ENCODE data around the gene GPR22. TPM values are rescaled to one million over a fixed set of nuclear protein-coding genes. Genes with fewer than 3 reads are reported as not detected.

Gene GPR22
- total RNA-seq, 2 donors from 2014 or later = not detected

DNA sequence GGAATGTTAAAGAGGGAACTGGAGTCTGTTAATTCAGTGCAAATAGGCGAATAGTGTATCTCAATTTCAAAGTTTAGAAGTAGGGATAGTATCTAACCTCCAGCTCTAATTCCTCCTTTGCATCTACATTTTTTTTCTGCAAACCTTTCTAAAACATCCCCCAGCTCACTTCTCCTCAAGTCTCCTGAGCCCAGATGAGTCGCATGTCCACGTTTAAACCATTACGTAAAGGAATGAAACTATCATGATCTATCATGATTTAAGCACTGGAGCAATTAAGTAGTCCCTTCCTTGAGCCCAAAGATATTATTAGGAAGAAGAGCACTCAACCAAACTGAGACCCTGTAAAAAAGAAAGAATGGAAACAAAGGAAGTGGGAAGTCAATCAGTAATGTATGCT lies 29.9 kb downstream of the GPR22 start:
- Mint-ChIP-seq H3K4me1 (peaks cover 6% of the 10 kb centered on the region), H3K27ac (no peak overlapping the region), H3K36me3 (ENCODE audit: low read depth) (peaks cover 5% of the 10 kb centered on the region), H3K9me3 (no peaks in the 10 kb centered on the region), H3K4me3 (no peak overlapping the region), H3K27me3 (no peaks in the 10 kb centered on the region)
- ATAC-seq (replicated peaks) = no peak

DNA sequence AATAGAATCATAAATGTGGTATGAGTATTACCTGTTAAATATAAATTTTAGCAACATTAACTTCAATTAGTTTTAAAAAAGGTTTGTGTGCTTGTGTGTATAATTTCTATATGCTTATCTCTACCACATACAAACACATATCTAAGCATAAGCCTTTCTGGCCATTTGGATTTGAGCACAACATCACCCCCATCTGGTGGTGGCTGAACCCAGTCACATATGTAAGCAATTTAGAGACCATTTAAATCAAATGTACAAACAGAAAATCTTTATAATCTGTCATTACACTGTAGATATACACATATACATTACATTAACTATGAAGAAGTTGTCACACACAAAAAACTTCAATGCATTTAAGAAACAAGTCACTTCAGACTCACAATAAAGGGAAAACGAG lies 31.7 kb downstream of the GPR22 start:
- Mint-ChIP-seq H3K9me3 (no peaks in the 10 kb centered on the region), H3K27ac (no peak overlapping the region)
- ATAC-seq (replicated peaks) = no peak

DNA sequence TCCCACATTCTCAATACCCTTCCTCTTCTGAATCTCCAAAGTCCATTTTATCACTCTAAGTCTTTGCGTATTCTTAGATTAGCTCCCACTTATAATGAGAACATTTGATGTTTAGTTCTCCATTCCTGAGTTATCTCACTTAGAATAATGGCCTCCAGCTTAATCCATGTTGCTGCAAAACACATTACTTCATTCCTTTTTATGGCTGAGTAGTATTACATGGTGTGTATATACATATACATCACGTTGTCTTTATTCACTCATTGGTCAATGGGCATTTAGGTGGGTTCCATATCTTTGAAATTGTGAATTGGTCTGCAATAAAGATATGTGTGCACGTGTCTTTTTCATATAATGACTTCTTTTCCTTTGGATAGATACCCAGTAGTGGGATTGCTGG lies 32.3 kb downstream of the GPR22 start:
- Mint-ChIP-seq H3K27ac (no peak overlapping the region), H3K36me3 (ENCODE audit: low read depth) (peaks cover 15% of the 10 kb centered on the region), H3K27me3 (no peaks in the 10 kb centered on the region), H3K9me3 (no peaks in the 10 kb centered on the region), H3K4me3 (no peak overlapping the region), H3K4me1 (peaks cover 4% of the 10 kb centered on the region)
- ATAC-seq (replicated peaks) = no peak

More for the DNA sequence above, 31.7 kb downstream of the GPR22 start:
- Mint-ChIP-seq H3K4me3 (no peak overlapping the region), H3K27me3 (no peaks in the 10 kb centered on the region), H3K4me1 (peaks cover 4% of the 10 kb centered on the region), H3K36me3 (ENCODE audit: low read depth) (peaks cover 15% of the 10 kb centered on the region)

DNA sequence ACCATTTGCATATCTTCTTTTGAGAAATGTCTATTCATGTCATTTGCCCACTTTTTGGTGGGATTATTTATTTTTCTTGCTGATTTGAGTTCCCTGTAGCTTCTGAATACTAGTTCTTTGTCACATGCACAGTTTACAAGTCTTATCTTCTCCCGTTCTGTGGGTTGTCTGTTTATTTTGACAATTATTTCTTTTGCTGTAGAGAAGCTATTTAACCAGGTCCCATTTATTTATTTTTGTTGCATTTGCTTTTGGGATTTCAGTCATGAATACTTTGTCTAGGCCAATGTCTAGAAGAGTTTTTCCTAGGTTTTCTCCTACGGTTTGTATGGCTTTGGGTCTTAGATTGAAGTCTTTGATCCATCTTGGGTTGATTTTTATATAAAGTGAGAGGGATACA lies 32.9 kb downstream of the GPR22 start:
- H3K27ac Mint-ChIP-seq = no peak overlapping the region
- no peak for ATAC-seq (replicated peaks)
- no peaks in the 10 kb centered on the region for H3K9me3 Mint-ChIP-seq
- no peaks in the 10 kb centered on the region for H3K27me3 Mint-ChIP-seq
- H3K36me3 Mint-ChIP-seq (ENCODE audit: low read depth) = peaks cover 15% of the 10 kb centered on the region
- H3K4me1 Mint-ChIP-seq = peaks cover 4% of the 10 kb centered on the region
- no peak overlapping the region for H3K4me3 Mint-ChIP-seq

DNA sequence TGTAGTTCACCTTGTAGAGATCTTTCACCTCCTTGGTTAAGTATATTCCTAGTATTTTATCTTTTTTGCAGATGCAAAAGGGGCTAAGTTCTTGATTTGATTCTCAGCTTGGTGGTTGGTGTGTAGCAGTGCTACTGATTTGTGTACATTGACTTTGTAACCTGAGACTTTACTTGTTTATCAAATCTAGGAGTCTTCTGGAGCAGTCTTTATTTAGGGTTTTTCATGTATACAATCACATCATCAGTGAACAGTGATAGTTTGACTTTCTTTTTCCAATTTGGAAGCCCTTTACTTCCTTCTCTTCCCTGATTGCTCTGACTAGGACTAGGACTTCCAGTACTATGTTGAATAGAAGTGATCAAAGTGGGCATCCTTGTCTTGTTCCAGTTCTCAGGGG lies 33.8 kb downstream of the GPR22 start:
- peaks cover 2% of the 10 kb centered on the region for H3K4me1 Mint-ChIP-seq
- H3K36me3 Mint-ChIP-seq (ENCODE audit: low read depth) = peaks cover 18% of the 10 kb centered on the region
- H3K9me3 Mint-ChIP-seq = no peaks in the 10 kb centered on the region
- H3K27me3 Mint-ChIP-seq = no peaks in the 10 kb centered on the region
- no peak for ATAC-seq (replicated peaks)
- no peak overlapping the region for H3K4me3 Mint-ChIP-seq
- H3K27ac Mint-ChIP-seq = no peak overlapping the region

DNA sequence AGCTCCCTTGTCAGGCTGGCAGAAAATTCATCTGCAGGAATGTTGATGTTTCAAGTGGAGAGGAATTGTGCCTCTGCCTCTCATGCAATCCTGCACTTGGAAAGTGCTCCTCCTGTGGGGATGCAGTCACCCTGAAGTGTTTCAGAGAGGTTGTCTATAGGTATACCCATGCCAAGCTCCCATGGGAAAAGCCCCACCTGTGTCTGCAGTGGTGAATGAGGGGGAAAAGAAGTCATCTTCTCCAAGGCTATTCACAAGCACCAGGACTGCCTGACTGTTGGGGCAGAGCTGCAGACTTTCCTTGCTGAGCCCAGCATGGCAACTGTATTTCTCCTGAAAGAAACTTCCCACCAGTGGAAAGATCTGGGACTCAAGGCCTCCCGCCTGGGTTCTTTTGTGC lies 35.5 kb downstream of the GPR22 start:
- H3K36me3 Mint-ChIP-seq (ENCODE audit: low read depth) = peaks cover 22% of the 10 kb centered on the region
- H3K27ac Mint-ChIP-seq = no peak overlapping the region
- ATAC-seq (replicated peaks) = no peak
- H3K4me3 Mint-ChIP-seq = no peak overlapping the region
- H3K27me3 Mint-ChIP-seq = no peaks in the 10 kb centered on the region
- H3K4me1 Mint-ChIP-seq = peaks cover 5% of the 10 kb centered on the region
- H3K9me3 Mint-ChIP-seq = no peaks in the 10 kb centered on the region

DNA sequence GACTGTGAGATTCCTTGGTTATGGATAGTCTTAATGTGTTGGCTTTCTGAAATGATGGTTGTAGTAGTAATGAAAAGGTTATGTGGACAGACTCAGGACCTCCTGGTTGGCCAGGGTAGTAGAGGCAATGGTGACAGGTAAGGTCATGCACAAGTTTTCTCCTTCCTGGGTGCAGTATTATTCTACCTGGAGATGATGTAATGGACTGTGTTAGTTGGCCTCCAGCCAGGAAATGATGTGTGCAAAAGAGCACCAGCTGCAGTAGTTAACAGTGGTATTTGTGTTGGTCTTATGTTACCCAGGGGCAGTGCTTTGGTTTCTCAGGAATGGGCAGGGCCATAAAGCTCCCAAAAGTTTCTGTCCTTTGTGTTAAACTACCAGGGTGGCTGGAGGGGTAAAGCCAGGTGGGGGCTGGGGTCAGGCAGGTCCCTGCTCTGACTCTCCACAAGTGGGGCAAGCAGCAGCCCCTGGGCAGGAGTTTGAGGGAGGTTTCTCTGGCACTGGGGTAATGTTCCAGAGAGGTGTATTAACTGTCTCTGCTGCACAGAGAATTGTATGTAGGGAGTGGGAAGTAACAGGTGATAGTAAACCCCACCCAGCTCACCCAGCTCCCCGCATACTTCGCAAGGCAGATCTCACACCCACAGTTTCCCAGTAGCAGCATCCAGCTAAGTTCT lies 36.3 kb downstream of the GPR22 start:
- Mint-ChIP-seq H3K27ac (no peak overlapping the region), H3K36me3 (ENCODE audit: low read depth) (peaks cover 22% of the 10 kb centered on the region)
- no peak for ATAC-seq (replicated peaks)

DNA sequence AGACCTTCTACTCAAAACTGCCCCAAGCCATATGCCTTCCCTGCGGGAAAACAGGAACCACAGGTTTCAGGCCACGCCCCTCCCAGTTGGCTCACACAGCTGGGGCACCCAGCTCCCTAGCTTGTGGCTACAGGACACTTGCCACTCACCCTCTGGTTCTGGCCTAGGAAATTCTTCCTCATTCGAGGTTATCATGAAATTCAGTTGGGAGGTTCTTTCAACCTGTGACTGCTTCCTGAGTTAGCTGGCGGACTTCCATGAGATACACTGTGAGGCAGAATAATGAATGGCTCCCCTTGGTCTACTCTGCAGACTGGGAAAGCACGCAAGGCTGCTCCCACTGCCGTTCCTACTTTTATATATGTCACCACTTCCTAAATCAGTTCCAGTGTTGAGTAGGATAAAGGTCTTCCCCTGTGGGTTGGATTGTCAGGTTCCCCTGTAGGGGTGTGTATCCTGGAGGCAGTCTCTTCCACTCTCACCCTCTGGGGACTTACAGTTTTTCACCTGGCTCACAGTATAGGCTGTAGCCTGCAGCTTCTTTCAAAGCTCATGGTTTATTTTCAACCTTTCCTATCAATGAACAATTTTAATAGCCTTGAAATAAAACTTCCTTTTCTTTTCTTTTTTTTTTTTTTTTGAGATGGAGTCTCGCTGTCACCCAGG lies 37.0 kb downstream of the GPR22 start:
- peaks cover 22% of the 10 kb centered on the region for H3K36me3 Mint-ChIP-seq (ENCODE audit: low read depth)
- H3K27me3 Mint-ChIP-seq = no peaks in the 10 kb centered on the region
- ATAC-seq (replicated peaks) = no peak
- H3K9me3 Mint-ChIP-seq = no peaks in the 10 kb centered on the region
- no peak overlapping the region for H3K4me3 Mint-ChIP-seq
- no peak overlapping the region for H3K27ac Mint-ChIP-seq
- peaks cover 10% of the 10 kb centered on the region for H3K4me1 Mint-ChIP-seq

More for the DNA sequence above, 36.3 kb downstream of the GPR22 start:
- peaks cover 10% of the 10 kb centered on the region for H3K4me1 Mint-ChIP-seq
- no peak overlapping the region for H3K4me3 Mint-ChIP-seq
- H3K27me3 Mint-ChIP-seq = no peaks in the 10 kb centered on the region
- H3K9me3 Mint-ChIP-seq = no peaks in the 10 kb centered on the region

Other genes with a start within 250 kb of the GPR22 start
- 10 to 100 TPM; 33.7 to 36.3 TPM for gene COG5, start 93.9 kb downstream of the GPR22 start, total RNA-seq
- 10 to 100 TPM in 1 of 2 donors, 1 to 10 TPM in 1; 9.2 to 12.9 TPM for gene DUS4L, start 93.9 kb downstream of the GPR22 start, total RNA-seq
- gene BCAP29, start 110.2 kb downstream of the GPR22 start, total RNA-seq = 10 to 100 TPM; 33.3 to 51.6 TPM
- gene SLC26A4, start 190.8 kb downstream of the GPR22 start, total RNA-seq = 10 to 100 TPM; 14.7 to 27.5 TPM

Measured in activated T-helper 17 cell treated with anti-CD3 and anti-CD28 coated beads, Interleukin-2, amount 50 U/mL, for 72 hours (primary cell).